Measurements from ENCODE around the gene KCNG2. TPM values are rescaled to one million over a fixed set of nuclear protein-coding genes. Genes with fewer than 3 reads are reported as not detected.

KCNG2 gene
- total and polyA plus RNA-seq, 2 of the 13 experiments (the other 11 are each of a cell fraction or from before 2014, with no cell fraction given), result not detected

- TF ChIP-seq, protein P1, sequence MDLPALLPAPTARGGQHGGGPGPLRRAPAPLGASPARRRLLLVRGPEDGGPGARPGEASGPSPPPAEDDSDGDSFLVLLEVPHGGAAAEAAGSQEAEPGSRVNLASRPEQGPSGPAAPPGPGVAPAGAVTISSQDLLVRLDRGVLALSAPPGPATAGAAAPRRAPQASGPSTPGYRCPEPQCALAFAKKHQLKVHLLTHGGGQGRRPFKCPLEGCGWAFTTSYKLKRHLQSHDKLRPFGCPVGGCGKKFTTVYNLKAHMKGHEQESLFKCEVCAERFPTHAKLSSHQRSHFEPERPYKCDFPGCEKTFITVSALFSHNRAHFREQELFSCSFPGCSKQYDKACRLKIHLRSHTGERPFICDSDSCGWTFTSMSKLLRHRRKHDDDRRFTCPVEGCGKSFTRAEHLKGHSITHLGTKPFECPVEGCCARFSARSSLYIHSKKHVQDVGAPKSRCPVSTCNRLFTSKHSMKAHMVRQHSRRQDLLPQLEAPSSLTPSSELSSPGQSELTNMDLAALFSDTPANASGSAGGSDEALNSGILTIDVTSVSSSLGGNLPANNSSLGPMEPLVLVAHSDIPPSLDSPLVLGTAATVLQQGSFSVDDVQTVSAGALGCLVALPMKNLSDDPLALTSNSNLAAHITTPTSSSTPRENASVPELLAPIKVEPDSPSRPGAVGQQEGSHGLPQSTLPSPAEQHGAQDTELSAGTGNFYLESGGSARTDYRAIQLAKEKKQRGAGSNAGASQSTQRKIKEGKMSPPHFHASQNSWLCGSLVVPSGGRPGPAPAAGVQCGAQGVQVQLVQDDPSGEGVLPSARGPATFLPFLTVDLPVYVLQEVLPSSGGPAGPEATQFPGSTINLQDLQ (CRISPR knock-in tag; IDR thresholded peaks at IDR 0.05), result no peak
- TF ChIP-seq ZNF354B (CRISPR knock-in tag; IDR thresholded peaks at IDR 0.05), result no peak
- TF ChIP-seq ZNF235 (CRISPR knock-in tag; IDR thresholded peaks at IDR 0.05; ENCODE audit: borderline replicate concordance), result no peak
- TF ChIP-seq FIP1L1 (IDR thresholded peaks at IDR 0.05; ENCODE audit: borderline replicate concordance, insufficient read depth, low read depth, low read length), result no peak
- TF ChIP-seq ZNF44 (CRISPR knock-in tag; IDR thresholded peaks at IDR 0.05), result no peak
- TF ChIP-seq NR2F1 (CRISPR knock-in tag; IDR thresholded peaks at IDR 0.05), result no peak
- TF ChIP-seq, protein P2, sequence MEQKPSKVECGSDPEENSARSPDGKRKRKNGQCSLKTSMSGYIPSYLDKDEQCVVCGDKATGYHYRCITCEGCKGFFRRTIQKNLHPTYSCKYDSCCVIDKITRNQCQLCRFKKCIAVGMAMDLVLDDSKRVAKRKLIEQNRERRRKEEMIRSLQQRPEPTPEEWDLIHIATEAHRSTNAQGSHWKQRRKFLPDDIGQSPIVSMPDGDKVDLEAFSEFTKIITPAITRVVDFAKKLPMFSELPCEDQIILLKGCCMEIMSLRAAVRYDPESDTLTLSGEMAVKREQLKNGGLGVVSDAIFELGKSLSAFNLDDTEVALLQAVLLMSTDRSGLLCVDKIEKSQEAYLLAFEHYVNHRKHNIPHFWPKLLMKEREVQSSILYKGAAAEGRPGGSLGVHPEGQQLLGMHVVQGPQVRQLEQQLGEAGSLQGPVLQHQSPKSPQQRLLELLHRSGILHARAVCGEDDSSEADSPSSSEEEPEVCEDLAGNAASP (CRISPR knock-in tag; IDR thresholded peaks at IDR 0.05; ENCODE audit: borderline replicate concordance), result no peak
- no peak for TF ChIP-seq ZNF639 (CRISPR knock-in tag; conservative IDR thresholded peaks at IDR 0.05)
- TF ChIP-seq KLF16 (CRISPR knock-in tag; IDR thresholded peaks at IDR 0.05), result no peak
These were observed 73.3 kb downstream of the KCNG2 start (continued) for GRCh38 chr18:79871026-79871390.

All from HepG2 (cell line).